NT2/D1 (cell line): ENCODE measurements around the gene IFNLR1.
A peak's percentile ranks its signal among the peaks of the same experiment; 100 is the strongest.

Experiments
- DNase-seq: peaks from one replicate; pipeline ENCODE4 v3.0.0-alpha.2; 2011; ENCODE audit warnings: low read depth, low spot score
- H3K27me3 ChIP-seq: 2 replicates; pipeline ENCODE4 v1.6.0; 2011; ENCODE audit warnings: mild to moderate bottlenecking; ENCODE audit not compliant: insufficient read length, insufficient read depth
- H3K36me3 ChIP-seq: 2 replicates; pipeline ENCODE4 v1.6.1; 2011; ENCODE audit warnings: mild to moderate bottlenecking, low read length, mixed read lengths; ENCODE audit not compliant: insufficient read depth, insufficient read length
- H3K4me1 ChIP-seq: 2 replicates; pipeline ENCODE4 v1.5.1; 2011; ENCODE audit not compliant: insufficient read depth, insufficient read length
- H3K4me3 ChIP-seq: 2 replicates; pipeline ENCODE4 v1.5.1; 2011; ENCODE audit warnings: low read depth; ENCODE audit not compliant: insufficient read length
- H3K9ac ChIP-seq: 2 replicates; pipeline ENCODE4 v1.6.0; 2011; ENCODE audit warnings: low read depth; ENCODE audit not compliant: insufficient read length
- H3K9me3 ChIP-seq: 2 replicates; pipeline ENCODE4 v1.5.1; 2011; ENCODE audit warnings: mild to moderate bottlenecking, low read length; ENCODE audit not compliant: insufficient read depth
- SUZ12 ChIP-seq: IDR thresholded peaks from 2 replicates; pipeline ENCODE4 v1.6.1; 2011; ENCODE audit not compliant: insufficient read length, insufficient read depth; ENCODE audit errors: extremely low read depth
- YY1 ChIP-seq: IDR thresholded peaks from 2 replicates; pipeline ENCODE4 v1.6.1; 2011; ENCODE audit not compliant: insufficient read length, insufficient read depth
- ZNF274 ChIP-seq: IDR thresholded peaks from 2 replicates; pipeline ENCODE4 v1.6.1; 2011; ENCODE audit warnings: mild to moderate bottlenecking, low read depth, low read length

The IFNLR1 gene

GRCh38 chr1:24113641-24114033, 73.5 kb downstream of the IFNLR1 start:
- no peak overlapping the region for H3K9ac ChIP-seq
- H3K36me3 ChIP-seq: no peaks in the 10 kb centered on the region
- DNase-seq: no peak
- peaks cover 23% of the 10 kb centered on the region for H3K4me1 ChIP-seq
- TF ChIP-seq YY1 (no peak), ZNF274 (no peak), SUZ12 (no peak)
- H3K9me3 ChIP-seq: no peaks in the 10 kb centered on the region
- H3K4me3 ChIP-seq: no peak overlapping the region
- no peaks in the 10 kb centered on the region for H3K27me3 ChIP-seq

- TF ChIP-seq SUZ12 (no peak), ZNF274 (no peak), YY1 (no peak)
- no peak for DNase-seq
- no peaks in the 10 kb centered on the region for H3K27me3 ChIP-seq
- H3K36me3 ChIP-seq: no peaks in the 10 kb centered on the region
- H3K4me1 ChIP-seq: peaks cover 37% of the 10 kb centered on the region
- H3K4me3 ChIP-seq: no peak within 1 kb of the TSS
- H3K9me3 ChIP-seq: no peaks in the 10 kb centered on the region
- peak within 1 kb of the TSS; percentile 46 for H3K9ac ChIP-seq
These were observed 74.9 kb downstream of the IFNLR1 start, which contains the start of gene MYOM3 for GRCh38 chr1:24111996-24112779. MYOM3 (minus strand) TSS chr1:24112135; CDS start chr1:24108636, 3,499 bp downstream.

- H3K4me1 ChIP-seq: peaks cover 41% of the 10 kb centered on the region
- H3K36me3 ChIP-seq: no peaks in the 10 kb centered on the region
- no peak for DNase-seq
- peak overlapping the region; percentile 46 for H3K9ac ChIP-seq
- H3K27me3 ChIP-seq: no peaks in the 10 kb centered on the region
- no peak overlapping the region for H3K4me3 ChIP-seq
- no peak for TF ChIP-seq ZNF274
- TF ChIP-seq SUZ12: no peak
- no peak for TF ChIP-seq YY1
- H3K9me3 ChIP-seq: no peaks in the 10 kb centered on the region
These were observed 75.7 kb downstream of the IFNLR1 start for GRCh38 chr1:24111262-24111995.

- H3K27me3 ChIP-seq: no peaks in the 10 kb centered on the region
- DNase-seq: no peak
- peak overlapping the region; percentile 12 for H3K9ac ChIP-seq
- H3K9me3 ChIP-seq: no peaks in the 10 kb centered on the region
- H3K4me1 ChIP-seq: peaks cover 42% of the 10 kb centered on the region
- TF ChIP-seq SUZ12: no peak
- TF ChIP-seq YY1: no peak
- no peak for TF ChIP-seq ZNF274
- H3K4me3 ChIP-seq: no peak overlapping the region
- no peaks in the 10 kb centered on the region for H3K36me3 ChIP-seq
These were observed 76.3 kb downstream of the IFNLR1 start for GRCh38 chr1:24110642-24111261.

GRCh38 chr1:24109686-24110475, 77.2 kb downstream of the IFNLR1 start:
- no peak overlapping the region for H3K9ac ChIP-seq
- H3K9me3 ChIP-seq: no peaks in the 10 kb centered on the region
- TF ChIP-seq ZNF274: no peak
- TF ChIP-seq SUZ12: no peak
- TF ChIP-seq YY1: no peak
- H3K36me3 ChIP-seq: no peaks in the 10 kb centered on the region
- no peaks in the 10 kb centered on the region for H3K27me3 ChIP-seq
- H3K4me1 ChIP-seq: peaks cover 47% of the 10 kb centered on the region
- no peak for DNase-seq
- H3K4me3 ChIP-seq: no peak overlapping the region

GRCh38 chr1:24109166-24109483, 78.0 kb downstream of the IFNLR1 start:
- DNase-seq: no peak
- Histone ChIP-seq H3K9me3 (no peaks in the 10 kb centered on the region), H3K27me3 (no peaks in the 10 kb centered on the region), H3K36me3 (no peaks in the 10 kb centered on the region), H3K4me3 (no peak overlapping the region), H3K4me1 (peaks cover 47% of the 10 kb centered on the region), H3K9ac (no peak overlapping the region)
- TF ChIP-seq SUZ12 (no peak), YY1 (no peak)
